Sigmoid colon (tissue), 7 donors: ENCODE measurements around the gene ZNF576. TPM values are rescaled to one million over a fixed set of nuclear protein-coding genes. Genes with fewer than 3 reads are reported as not detected.
"Not testable (repeated sequence)": the region's sequence is repeated elsewhere in the genome, so short reads cannot be mapped to it uniquely, and the experiment has no call there.

Experiments used
- DNase-seq: peaks from one replicate; pipeline ENCODE4 v3.0.0-alpha.2; 2019
- H3K27ac ChIP-seq, 4 donors: fragments of 200-600 bp; sonication (generic); one replicate each; pipeline ENCODE4 v1.5.1; 2016 to 2019; ENCODE audit warnings: mild to moderate bottlenecking in 1 of 4
- H3K27me3 ChIP-seq, 3 donors: fragments of 200-600 bp; sonication (generic); one replicate each; pipeline ENCODE4 v1.5.1; 2019; ENCODE audit warnings: mild to moderate bottlenecking in 1 of 3
- H3K36me3 ChIP-seq, 4 donors: fragments of 200-600 bp; sonication (generic); one replicate each; pipeline ENCODE4 v1.5.1; 2016 to 2019
- H3K4me1 ChIP-seq, 4 donors: fragments of 200-600 bp; sonication (generic); one replicate each; pipeline ENCODE4 v1.5.1; 2017 to 2019
- H3K4me3 ChIP-seq, 4 donors: fragments of 200-600 bp; sonication (generic); one replicate each; pipeline ENCODE4 v1.5.1; 2017 to 2019; ENCODE audit warnings: mild to moderate bottlenecking in 2 of 4, moderate library complexity in 1 of 4
- H3K9me3 ChIP-seq, 4 donors: fragments of 200-600 bp in 3 of 4; sonication (generic) in 3 of 4; one replicate each; pipeline versions ENCODE4 v1.5.1 to v1.6.1; 2013 to 2019
- CTCF ChIP-seq, 4 experiments: fragments of 450-650 bp in 3 of 4; fragments of 200-600 bp in 1 of 4; IDR thresholded peaks; one replicate each; pipeline ENCODE4 v1.5.1; 2016 to 2019; ENCODE audit warnings: antibody characterized with exemption in 4 of 4, mild to moderate bottlenecking in 3 of 4, moderate library complexity in 2 of 4
- EP300 ChIP-seq, 4 donors: sonication (generic); formaldehyde crosslinking; IDR thresholded peaks; one replicate each; pipeline ENCODE4 v1.6.1; 2017; ENCODE audit warnings: antibody characterized with exemption in 4 of 4
- POLR2A ChIP-seq, 2 donors: fragments of 450-650 bp; IDR thresholded peaks; one replicate each; pipeline ENCODE4 v1.6.1; 2016; ENCODE audit warnings: antibody characterized with exemption in 2 of 2, mild to moderate bottlenecking in 2 of 2, moderate library complexity in 2 of 2
- POLR2AphosphoS5 ChIP-seq, 4 donors: sonication (generic); formaldehyde crosslinking; IDR thresholded peaks; one replicate each; pipeline ENCODE4 v1.6.1; 2017; ENCODE audit warnings: antibody characterized with exemption in 4 of 4
- WGBS, 2 donors: extraction: QIAGEN DNeasy Blood & Tissue Kit; methylation state at CpG; one replicate each; pipeline ENCODE4 v1.1.7; 2013; 5-methylcytosine and 5-hydroxymethylcytosine counted together
- intact Hi-C: fragments of 100-400 bp; cut with DNase I; formaldehyde crosslinking; loops from one replicate; pipeline ENCODE4 v1.15.1; 2023
- polyA plus RNA-seq, 3 donors: library from polyadenylated mRNA; stranded (reverse); fragments of 200-250 nt; gene quantifications; one replicate each; pipeline ENCODE4 v1.2.3, GENCODE V29; 2013
- total RNA-seq, 4 donors: library from RNA; depleted of rRNA; stranded (reverse); fragments of >200 nt; gene quantifications; one replicate each; pipeline ENCODE4 v1.1.0, GENCODE V29; 2016
- donor health status: healthy with polysubstance abuse.
- donor health status: Bipolar disorder and iron deficiency.
- donor health status: healthy.

ZNF576 gene
- total and polyA plus RNA-seq, 7 donors: 12.1 to 23.3 (median 16.1) TPM

- H3K9me3 ChIP-seq: no peaks in the 10 kb centered on the region
- TF ChIP-seq POLR2AphosphoS5 (IDR thresholded peaks at IDR 0.05) (no peak), POLR2A (IDR thresholded peaks at IDR 0.05) (no peak), CTCF (IDR thresholded peaks at IDR 0.05) (no peak), EP300 (IDR thresholded peaks at IDR 0.05) (no peak)
These were observed 46.9 kb downstream of the ZNF576 start for GRCh38 chr19:43643326-43643725.

DNA sequence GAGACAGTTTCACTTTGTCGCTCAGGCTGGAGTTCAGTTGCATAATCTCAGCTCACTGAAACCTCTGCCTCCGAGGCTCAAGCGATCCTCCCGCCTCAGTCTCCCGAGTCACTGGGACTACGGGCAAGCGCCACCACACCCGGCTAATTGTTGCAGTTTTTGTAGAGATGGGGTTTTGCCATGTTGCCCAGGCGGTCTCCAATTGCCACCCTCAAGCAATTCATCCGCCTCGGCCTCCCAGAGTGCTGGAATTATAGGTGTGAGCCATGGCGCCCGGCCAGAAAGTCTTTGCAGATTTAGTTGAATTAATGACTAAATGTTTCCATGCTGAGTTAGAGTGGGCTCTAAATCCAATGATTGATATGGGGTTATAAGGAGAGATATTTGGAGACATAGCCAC lies 47.8 kb downstream of the ZNF576 start:
- 68 to 87% methylated on average over 13 of the region's 13 CpGs for WGBS, 2 donors
- Histone ChIP-seq H3K4me1 (peaks cover 0 to 13% (median 10%) of the 10 kb centered on the region in 4 donors), H3K4me3 (no peak overlapping the region), H3K27ac (no peak overlapping the region), H3K27me3 (no peaks in the 10 kb centered on the region), H3K9me3 (no peaks in the 10 kb centered on the region), H3K36me3 (peaks cover 0 to 8% (median 4%) of the 10 kb centered on the region in 4 donors)
- DNase-seq: no peak
- TF ChIP-seq CTCF (IDR thresholded peaks at IDR 0.05) (no peak), POLR2AphosphoS5 (IDR thresholded peaks at IDR 0.05) (no peak), EP300 (IDR thresholded peaks at IDR 0.05) (no peak), POLR2A (IDR thresholded peaks at IDR 0.05) (no peak)
- intact Hi-C loops: loop anchor here (5.0 kb wide), 1 partner anchor 47 kb away; the partner anchor contains the start of genes IRGQ and ZNF576

More at GRCh38 chr19:43643326-43643725, 46.9 kb downstream of the ZNF576 start:
- Histone ChIP-seq H3K4me3 (no peak overlapping the region), H3K27ac (no peak overlapping the region), H3K36me3 (peaks cover 0 to 1% (median under 1%) of the 10 kb centered on the region in 4 donors), H3K27me3 (no peaks in the 10 kb centered on the region), H3K4me1 (peaks cover 0 to 19% (median 13%) of the 10 kb centered on the region in 4 donors)
- DNase-seq: no peak
- WGBS, 2 donors: 12 to 51% methylated on average over 3 of the region's 3 CpGs
- intact Hi-C loops: loop anchor here (5.0 kb wide), 1 partner anchor 46 kb away; the partner anchor contains the start of genes IRGQ and ZNF576

DNA sequence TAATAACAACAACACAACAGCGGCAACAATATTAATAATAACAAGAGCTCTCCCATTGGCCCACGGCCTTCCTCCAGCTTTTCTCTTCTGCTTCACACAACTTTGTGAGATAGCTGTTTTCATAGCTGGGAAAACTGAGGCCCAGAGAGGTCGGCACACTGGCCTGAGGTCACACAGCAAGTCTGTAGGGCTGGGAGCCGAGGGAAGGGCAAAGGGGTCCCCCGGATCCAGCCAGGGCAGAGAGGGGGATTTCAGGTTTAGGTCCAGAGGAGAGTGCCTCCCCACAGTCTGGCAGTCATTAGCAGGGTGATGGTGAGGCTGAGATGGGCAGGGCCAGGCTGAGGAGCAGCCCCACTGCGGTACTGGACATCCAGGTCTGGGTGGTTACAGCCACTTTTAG lies 52.2 kb downstream of the ZNF576 start:
- H3K4me3 ChIP-seq: no peak overlapping the region
- no peaks in the 10 kb centered on the region for H3K27me3 ChIP-seq
- H3K4me1 ChIP-seq: peaks cover 0 to 7% (median 0%) of the 10 kb centered on the region in 4 donors
- H3K27ac ChIP-seq: no peak overlapping the region
- TF ChIP-seq POLR2AphosphoS5 (IDR thresholded peaks at IDR 0.05): no peak
- TF ChIP-seq EP300 (IDR thresholded peaks at IDR 0.05): no peak
- no peak for TF ChIP-seq CTCF (IDR thresholded peaks at IDR 0.05)
- TF ChIP-seq POLR2A (IDR thresholded peaks at IDR 0.05): no peak
- WGBS, 2 donors: 96 to 97% methylated on average over 6 of the region's 6 CpGs
- H3K9me3 ChIP-seq: no peaks in the 10 kb centered on the region
- intact Hi-C loops: no loop called here
- H3K36me3 ChIP-seq: peaks cover 0 to 13% (median 4%) of the 10 kb centered on the region in 4 donors
- no peak for DNase-seq

- Histone ChIP-seq H3K27ac (no peak overlapping the region), H3K9me3 (no peaks in the 10 kb centered on the region), H3K36me3 (peaks cover 0 to 13% (median 4%) of the 10 kb centered on the region in 4 donors), H3K4me1 (peaks cover 0 to 7% (median 0%) of the 10 kb centered on the region in 4 donors), H3K27me3 (no peaks in the 10 kb centered on the region), H3K4me3 (no peak overlapping the region)
- intact Hi-C loops: no loop called here
- no peak for DNase-seq
- 84 to 92% methylated on average over 2 of the region's 2 CpGs for WGBS, 2 donors
- TF ChIP-seq EP300 (IDR thresholded peaks at IDR 0.05) (no peak), POLR2A (IDR thresholded peaks at IDR 0.05) (no peak), POLR2AphosphoS5 (IDR thresholded peaks at IDR 0.05) (no peak)
These were observed 53.1 kb downstream of the ZNF576 start for GRCh38 chr19:43649514-43649913.

DNA sequence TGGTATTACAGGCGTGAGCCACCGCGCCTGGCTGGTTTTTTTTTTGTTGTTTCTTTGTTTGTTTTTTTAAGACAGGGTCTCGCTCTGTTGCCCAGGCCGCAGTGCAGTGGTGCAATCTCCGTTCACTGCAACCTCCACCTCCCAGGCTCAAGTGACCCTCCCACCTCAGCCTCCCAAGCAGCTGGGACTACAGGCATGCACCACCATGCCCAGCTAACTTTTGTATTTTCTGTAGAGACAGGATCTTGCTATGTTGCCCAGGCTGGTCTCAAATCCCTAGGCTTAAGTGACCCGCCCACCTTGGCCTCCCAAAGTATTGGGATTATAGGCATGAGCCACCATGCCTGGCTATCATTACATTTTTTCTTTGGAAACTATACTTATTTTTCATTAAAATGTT lies 53.9 kb downstream of the ZNF576 start:
- intact Hi-C loops, DNase-seq, H3K27me3 ChIP-seq, H3K9me3 ChIP-seq, H3K4me3 ChIP-seq, H3K4me1 ChIP-seq, H3K27ac ChIP-seq: not testable (repeated sequence)
- H3K36me3 ChIP-seq: peaks cover 0 to 13% (median 4%) of the 10 kb centered on the region in 4 donors
- 96% methylated on average over 7 of the region's 7 CpGs for WGBS, 2 donors

Other genes with a start within 250 kb of the ZNF576 start
- gene CD177, start 242.9 kb upstream of the ZNF576 start, total RNA-seq: under 1 TPM in 1 of 4 donors, not detected in 3; 0.14 TPM
- 10 to 100 TPM; 54.1 to 91.8 (median 62.7) TPM for gene CD177, start 242.9 kb upstream of the ZNF576 start, polyA plus RNA-seq
- gene TEX101, start 181.7 kb upstream of the ZNF576 start, total RNA-seq: not detected
- under 1 TPM in 1 of 3 donors, not detected in 2; 0.22 TPM for gene TEX101, start 181.7 kb upstream of the ZNF576 start, polyA plus RNA-seq
- 1 to 10 TPM in 3 of 4 donors, not detected in 1; 1.2 to 1.8 (median 1.8) TPM for gene LYPD3, start 131.0 kb upstream of the ZNF576 start, total RNA-seq
- 1 to 10 TPM in 1 of 3 donors, under 1 TPM in 2; 0.46 to 1.6 (median 0.60) TPM for gene LYPD3, start 131.0 kb upstream of the ZNF576 start, polyA plus RNA-seq
- gene PHLDB3, start 91.8 kb upstream of the ZNF576 start, total RNA-seq: 10 to 100 TPM in 2 of 4 donors, 1 to 10 TPM in 2; 5.7 to 12.5 (median 10.1) TPM
- 10 to 100 TPM in 1 of 3 donors, 1 to 10 TPM in 2; 6.5 to 16.0 (median 9.0) TPM for gene PHLDB3, start 91.8 kb upstream of the ZNF576 start, polyA plus RNA-seq
- gene ETHE1, start 69.4 kb upstream of the ZNF576 start, total RNA-seq: 10 to 100 TPM; 40.7 to 57.9 (median 52.1) TPM
- 100 to 1,000 TPM; 429 to 575 (median 512) TPM for gene ETHE1, start 69.4 kb upstream of the ZNF576 start, polyA plus RNA-seq
- under 1 TPM in 1 of 4 donors, not detected in 3; 0.14 TPM for gene ZNF575, start 63.4 kb upstream of the ZNF576 start, total RNA-seq
- gene ZNF575, start 63.4 kb upstream of the ZNF576 start, polyA plus RNA-seq: 1 to 10 TPM; 4.0 to 4.2 (median 4.2) TPM
- gene XRCC1, start 21.1 kb upstream of the ZNF576 start, total RNA-seq: 10 to 100 TPM; 15.1 to 31.8 (median 24.0) TPM
- gene XRCC1, start 21.1 kb upstream of the ZNF576 start, polyA plus RNA-seq: 10 to 100 TPM in 2 of 3 donors, 1 to 10 TPM in 1; 8.8 to 19.9 (median 10.2) TPM
- 10 to 100 TPM in 3 of 4 donors, 1 to 10 TPM in 1; 6.6 to 21.0 (median 13.3) TPM for gene PINLYP, start 20.8 kb upstream of the ZNF576 start, total RNA-seq
- 10 to 100 TPM in 1 of 3 donors, 1 to 10 TPM in 2; 1.4 to 10.8 (median 3.7) TPM for gene PINLYP, start 20.8 kb upstream of the ZNF576 start, polyA plus RNA-seq
- 10 to 100 TPM; 13.5 to 24.4 (median 18.8) TPM for gene IRGQ, start 461 bp upstream of the ZNF576 start, total RNA-seq
- gene IRGQ, start 461 bp upstream of the ZNF576 start, polyA plus RNA-seq: 1 to 10 TPM; 3.9 to 7.6 (median 4.2) TPM
- 1 to 10 TPM in 1 of 4 donors, under 1 TPM in 2, not detected in 1; 0.27 to 1.1 (median 0.36) TPM for gene SRRM5, start 15.5 kb downstream of the ZNF576 start, total RNA-seq
- gene SRRM5, start 15.5 kb downstream of the ZNF576 start, polyA plus RNA-seq: under 1 TPM in 1 of 3 donors, not detected in 2; 0.66 TPM
- 10 to 100 TPM; 22.5 to 39.6 (median 35.6) TPM for gene ZNF428, start 23.0 kb downstream of the ZNF576 start, total RNA-seq
- 10 to 100 TPM; 18.0 to 40.2 (median 33.6) TPM for gene ZNF428, start 23.0 kb downstream of the ZNF576 start, polyA plus RNA-seq
- 10 to 100 TPM; 16.4 to 21.7 (median 19.7) TPM for gene CADM4, start 43.3 kb downstream of the ZNF576 start, total RNA-seq
- gene CADM4, start 43.3 kb downstream of the ZNF576 start, polyA plus RNA-seq: 1 to 10 TPM in 2 of 3 donors, under 1 TPM in 1; 0.92 to 5.7 (median 1.2) TPM
- 10 to 100 TPM in 2 of 4 donors, 1 to 10 TPM in 2; 3.2 to 15.5 (median 9.8) TPM for gene PLAUR, start 73.6 kb downstream of the ZNF576 start, total RNA-seq
- gene PLAUR, start 73.6 kb downstream of the ZNF576 start, polyA plus RNA-seq: 10 to 100 TPM; 18.6 to 69.2 (median 53.9) TPM
- not detected for gene IRGC, start 119.5 kb downstream of the ZNF576 start, total RNA-seq
- not detected for gene IRGC, start 119.5 kb downstream of the ZNF576 start, polyA plus RNA-seq
- 10 to 100 TPM in 3 of 4 donors, 1 to 10 TPM in 1; 5.6 to 25.2 (median 13.8) TPM for gene SMG9, start 158.4 kb downstream of the ZNF576 start, total RNA-seq
- 10 to 100 TPM in 1 of 3 donors, 1 to 10 TPM in 2; 6.2 to 36.5 (median 8.4) TPM for gene SMG9, start 158.4 kb downstream of the ZNF576 start, polyA plus RNA-seq
- 1 to 10 TPM in 3 of 4 donors, under 1 TPM in 1; 0.71 to 3.3 (median 1.9) TPM for gene KCNN4, start 184.4 kb downstream of the ZNF576 start, total RNA-seq
- gene KCNN4, start 184.4 kb downstream of the ZNF576 start, polyA plus RNA-seq: 10 to 100 TPM in 1 of 3 donors, 1 to 10 TPM in 2; 3.7 to 48.7 (median 6.0) TPM
- gene LYPD5, start 205.9 kb downstream of the ZNF576 start, total RNA-seq: 1 to 10 TPM in 3 of 4 donors, under 1 TPM in 1; 0.83 to 6.8 (median 1.5) TPM
- 10 to 100 TPM in 1 of 3 donors, 1 to 10 TPM in 1, under 1 TPM in 1; 0.60 to 10.6 (median 2.1) TPM for gene LYPD5, start 205.9 kb downstream of the ZNF576 start, polyA plus RNA-seq
- gene ZNF283, start 230.7 kb downstream of the ZNF576 start, total RNA-seq: 10 to 100 TPM; 10.7 to 14.9 (median 12.4) TPM
- 1 to 10 TPM; 1.2 to 3.2 (median 2.1) TPM for gene ZNF283, start 230.7 kb downstream of the ZNF576 start, polyA plus RNA-seq